ENCODE measurements around the gene DYNLT4. TPM values are rescaled to one million over a fixed set of nuclear protein-coding genes. Genes with fewer than 3 reads are reported as not detected.

Gene DYNLT4
- total RNA-seq, 2 experiments from 2014 or later = 1.9 to 2.2 TPM

DNA sequence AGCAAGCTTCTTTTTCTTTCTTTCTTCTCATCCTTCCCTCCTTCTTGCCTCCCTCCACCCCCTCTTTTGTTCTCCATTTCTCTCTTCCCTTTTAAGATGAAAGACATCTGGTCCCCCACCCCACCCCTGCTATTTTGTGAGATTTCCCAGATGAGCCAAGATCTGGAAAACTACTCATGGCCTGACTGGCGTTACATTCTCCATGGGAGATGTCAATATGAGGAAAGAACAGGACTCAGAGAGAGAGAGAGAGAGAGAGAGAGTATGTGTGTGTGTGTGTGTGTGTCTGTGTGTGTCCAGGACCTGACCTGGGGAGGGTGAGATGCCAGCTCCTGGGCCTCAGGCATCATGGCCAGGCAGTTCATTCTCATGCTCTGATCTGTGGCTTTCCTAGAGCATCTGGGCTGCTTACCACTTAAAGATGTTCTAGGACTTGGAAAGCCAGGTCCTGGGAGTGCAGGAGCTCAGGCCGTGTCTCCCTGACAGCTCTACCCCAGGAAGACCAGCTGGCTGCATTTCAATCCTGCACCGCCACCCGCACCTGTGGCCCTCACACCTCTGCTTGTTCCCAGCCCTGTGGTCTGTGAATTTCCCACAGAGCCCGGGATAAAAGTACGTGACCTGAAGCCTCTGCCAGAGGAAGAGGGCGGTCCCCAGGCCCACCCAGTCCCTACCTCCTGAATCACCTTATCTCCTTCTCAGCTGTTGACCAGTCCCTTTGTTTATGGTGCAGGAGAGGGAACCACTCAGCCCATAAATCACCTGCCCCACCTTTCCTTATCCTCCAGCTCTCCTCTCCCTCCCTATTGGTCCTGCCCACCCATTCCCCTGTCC lies 16.0 kb downstream of the DYNLT4 start:
- POLR2A ChIA-PET = interaction anchor here (1.0 to 12.4 kb wide), 10 partner anchors 9 to 512 kb away, joined by 3 to 195 read pairs (median 9); partner anchors contain the start of genes BTBD19, DYNLT4, EIF2B3 and PLK3
- DNase-seq = no peak
- Mint-ChIP-seq H3K27me3 (no peaks in the 10 kb centered on the region), H3K36me3 (ENCODE audit: low read depth) (no peaks in the 10 kb centered on the region), H3K9me3 (no peaks in the 10 kb centered on the region), H3K4me1 (peaks cover 7% of the 10 kb centered on the region), H3K27ac (no peak overlapping the region), H3K4me3 (no peak overlapping the region)
- CTCF ChIA-PET = interaction anchor here (1.3 to 3.6 kb wide), 5 partner anchors 9 to 220 kb away, joined by 5 to 16 read pairs (median 11); partner anchors contain the start of genes HECTD3, PLK3, RNU5D-1 and UROD

DNA sequence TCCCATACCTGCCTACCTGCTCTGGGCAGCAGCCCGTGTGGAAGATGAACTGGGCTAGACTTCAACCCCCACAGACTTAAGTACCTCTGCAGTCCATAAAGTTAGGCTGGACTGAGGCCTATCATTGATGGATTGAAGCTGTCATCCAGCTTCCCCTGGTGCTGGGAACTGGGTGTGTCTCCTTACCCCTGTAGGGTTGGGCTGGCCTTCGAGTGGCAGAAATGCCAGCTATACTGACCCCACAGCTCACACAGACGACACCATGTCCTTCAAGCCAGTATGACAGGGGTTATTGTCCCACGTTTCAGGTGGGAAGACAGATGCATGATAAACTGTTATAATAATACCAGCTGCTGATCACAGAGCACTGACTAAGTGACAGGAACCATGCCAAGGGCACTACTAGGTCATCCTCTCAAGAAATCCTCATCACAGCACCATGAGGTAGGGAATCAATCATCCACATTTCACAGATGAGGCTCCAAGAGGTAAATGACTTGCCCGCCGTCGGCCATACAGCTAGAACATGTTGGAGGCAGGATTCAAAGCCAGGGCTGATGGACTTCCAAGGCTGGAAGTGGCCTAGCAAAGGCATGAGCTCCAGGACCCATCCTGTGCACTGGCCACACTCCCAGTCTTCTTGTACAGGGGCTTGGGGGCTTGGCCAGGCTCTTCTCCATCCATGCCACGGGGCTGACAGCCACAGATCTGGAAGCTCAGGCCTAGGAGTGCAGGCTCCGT lies 18.9 kb downstream of the DYNLT4 start, which contains the start of gene BEST4:
BEST4 (minus strand) TSS at position 51 of the 741 bp plus-strand sequence. CDS start 465 bp downstream, outside the sequence.
- Mint-ChIP-seq H3K9me3 (no peaks in the 10 kb centered on the region), H3K4me1 (peaks cover 28% of the 10 kb centered on the region), H3K27me3 (no peaks in the 10 kb centered on the region), H3K4me3 (no peak within 1 kb of the TSS), H3K27ac (no peak within 1 kb of the TSS), H3K36me3 (ENCODE audit: low read depth) (peaks cover under 1% of the 10 kb centered on the region)
- POLR2A ChIA-PET = interaction anchor here (0.9 to 17.1 kb wide), 8 partner anchors 9 to 223 kb away, joined by 3 to 454 read pairs (median 23); partner anchors contain the start of genes BTBD19, DYNLT4, HECTD3 and PLK3
- no peak for DNase-seq
- CTCF ChIA-PET = interaction anchor here (0.7 to 2.4 kb wide), 5 partner anchors 8 to 57 kb away, joined by 3 to 13 read pairs (median 6); partner anchors contain the start of genes PLK3 and RNU5D-1

DNA sequence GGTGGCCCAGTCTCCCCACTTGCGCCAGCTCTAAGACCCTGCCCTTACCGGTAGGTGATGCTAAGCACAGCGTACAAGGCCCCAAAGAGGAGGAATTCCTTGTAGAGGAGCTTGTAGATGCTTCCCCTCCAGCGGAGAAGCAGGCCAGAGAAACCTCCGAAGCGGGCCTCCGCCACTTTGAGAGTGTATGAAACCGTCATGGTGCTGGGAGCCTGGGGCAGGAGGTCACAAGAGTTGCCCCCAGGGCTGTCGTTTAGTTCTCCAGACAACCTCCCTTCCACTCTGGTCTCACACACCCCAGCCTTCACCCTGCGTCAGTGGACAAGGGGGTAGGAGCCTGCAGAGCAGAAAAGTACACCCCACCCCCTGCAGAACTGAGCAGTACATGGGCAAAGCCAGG lies 19.6 kb downstream of the DYNLT4 start:
- H3K9me3 Mint-ChIP-seq = no peaks in the 10 kb centered on the region
- ChIA-PET POLR2A (interaction anchor here (1.3 to 17.1 kb wide), 7 partner anchors 11 to 223 kb away, joined by 3 to 454 read pairs (median 30); partner anchors contain the start of genes BTBD19, DYNLT4, HECTD3 and RNU5D-1), CTCF (interaction anchor here (0.6 to 3.3 kb wide), 12 partner anchors 11 to 899 kb away, joined by 3 to 18 read pairs (median 3); partner anchors contain the start of genes BTBD19, GPBP1L1, PLK3 and RNU5D-1)
- no peak overlapping the region for H3K4me3 Mint-ChIP-seq
- H3K27me3 Mint-ChIP-seq = no peaks in the 10 kb centered on the region
- DNase-seq = no peak
- H3K4me1 Mint-ChIP-seq = peaks cover 33% of the 10 kb centered on the region
- no peak overlapping the region for H3K27ac Mint-ChIP-seq
- peaks cover 5% of the 10 kb centered on the region for H3K36me3 Mint-ChIP-seq (ENCODE audit: low read depth)

DNA sequence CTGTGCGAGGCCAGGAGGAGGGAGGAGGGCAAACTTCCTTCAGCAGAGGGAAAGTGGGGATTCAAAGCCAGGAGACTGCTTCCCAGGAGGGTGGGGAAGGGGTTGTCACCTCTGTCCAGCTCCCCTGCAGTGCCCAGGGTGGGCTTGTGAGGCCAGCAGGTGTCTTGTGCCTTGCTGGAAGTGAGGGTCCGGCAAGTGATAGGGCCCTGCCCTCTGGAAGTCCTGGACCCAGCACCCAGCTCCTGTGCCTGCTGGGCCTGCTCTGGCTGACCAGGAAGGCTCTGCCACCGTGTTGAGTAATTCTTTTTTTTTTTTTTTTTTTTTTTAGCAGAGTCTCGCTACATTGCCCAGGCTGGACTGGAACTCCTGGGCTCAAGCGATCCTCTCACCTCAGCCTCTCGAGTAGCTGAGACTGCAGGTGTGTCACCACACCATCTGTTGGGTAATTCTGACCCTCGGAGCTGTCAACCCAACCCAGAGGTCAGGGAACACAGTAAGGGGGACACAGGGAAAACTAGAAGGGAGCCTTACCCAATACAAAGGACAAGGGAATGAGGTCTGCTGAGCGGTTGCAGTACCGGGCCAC lies 20.2 kb downstream of the DYNLT4 start:
- Mint-ChIP-seq H3K27me3 (no peaks in the 10 kb centered on the region), H3K9me3 (no peaks in the 10 kb centered on the region), H3K27ac (no peak overlapping the region), H3K4me3 (peak overlapping the region; percentile 59), H3K4me1 (peaks cover 33% of the 10 kb centered on the region), H3K36me3 (ENCODE audit: low read depth) (peaks cover 9% of the 10 kb centered on the region)
- CTCF ChIA-PET = interaction anchor here (0.6 to 3.3 kb wide), 9 partner anchors 12 to 900 kb away, joined by 3 to 18 read pairs (median 3); partner anchors contain the start of genes BTBD19, GPBP1L1 and PLK3
- no peak for DNase-seq
- POLR2A ChIA-PET = interaction anchor here (0.8 to 17.1 kb wide), 10 partner anchors 11 to 224 kb away, joined by 3 to 454 read pairs (median 10); partner anchors contain the start of genes BTBD19, DYNLT4, HECTD3 and PLK3

DNA sequence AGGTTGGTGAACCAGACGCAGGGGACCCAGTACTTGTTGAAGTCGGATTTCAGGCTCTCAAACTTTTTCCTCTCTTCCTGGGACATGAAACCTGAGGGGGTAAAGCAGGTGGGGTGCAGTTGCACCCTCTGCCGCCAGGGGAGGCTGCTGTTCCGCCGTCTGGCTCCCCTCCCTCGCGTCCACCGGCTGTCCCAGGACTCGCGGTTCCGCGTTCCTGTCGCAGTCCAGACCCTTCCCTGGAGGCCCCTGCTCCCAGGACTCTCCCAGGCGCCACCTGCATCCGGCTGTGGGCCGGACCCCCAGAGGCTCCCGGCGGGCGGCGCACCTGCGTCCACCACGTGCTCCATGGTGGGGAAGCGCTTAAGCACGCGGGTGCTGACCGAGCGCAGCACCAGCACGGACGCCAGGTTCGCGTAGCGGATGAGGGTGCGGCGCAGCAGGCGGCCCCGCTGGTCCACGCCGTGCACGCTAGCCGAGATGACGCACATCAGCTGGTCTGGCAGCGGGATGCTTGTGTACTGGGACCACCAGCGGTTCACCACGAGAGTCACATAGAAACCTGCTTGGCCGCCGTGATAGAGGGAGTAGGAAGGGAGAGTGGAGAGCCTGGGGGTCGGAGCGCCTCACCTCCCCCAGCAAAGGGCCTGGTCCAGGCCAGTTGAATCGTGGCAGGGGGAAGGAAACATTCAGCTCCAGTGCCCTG lies 20.9 kb downstream of the DYNLT4 start:
- Mint-ChIP-seq H3K4me1 (peaks cover 36% of the 10 kb centered on the region), H3K9me3 (no peaks in the 10 kb centered on the region), H3K27ac (no peak overlapping the region), H3K36me3 (ENCODE audit: low read depth) (peaks cover 15% of the 10 kb centered on the region), H3K4me3 (peak overlapping the region; percentile 59), H3K27me3 (no peaks in the 10 kb centered on the region)
- CTCF ChIA-PET = interaction anchor here (1.0 to 3.3 kb wide), 15 partner anchors 11 to 517 kb away, joined by 3 to 18 read pairs (median 6); partner anchors contain the start of genes BTBD19, HECTD3, PLK3 and RPS8
- POLR2A ChIA-PET = interaction anchor here (0.8 to 17.1 kb wide), 13 partner anchors 10 to 225 kb away, joined by 3 to 454 read pairs (median 9); partner anchors contain the start of genes BTBD19, DYNLT4, HECTD3 and PLK3
- peak; percentile 78 for DNase-seq

DNA sequence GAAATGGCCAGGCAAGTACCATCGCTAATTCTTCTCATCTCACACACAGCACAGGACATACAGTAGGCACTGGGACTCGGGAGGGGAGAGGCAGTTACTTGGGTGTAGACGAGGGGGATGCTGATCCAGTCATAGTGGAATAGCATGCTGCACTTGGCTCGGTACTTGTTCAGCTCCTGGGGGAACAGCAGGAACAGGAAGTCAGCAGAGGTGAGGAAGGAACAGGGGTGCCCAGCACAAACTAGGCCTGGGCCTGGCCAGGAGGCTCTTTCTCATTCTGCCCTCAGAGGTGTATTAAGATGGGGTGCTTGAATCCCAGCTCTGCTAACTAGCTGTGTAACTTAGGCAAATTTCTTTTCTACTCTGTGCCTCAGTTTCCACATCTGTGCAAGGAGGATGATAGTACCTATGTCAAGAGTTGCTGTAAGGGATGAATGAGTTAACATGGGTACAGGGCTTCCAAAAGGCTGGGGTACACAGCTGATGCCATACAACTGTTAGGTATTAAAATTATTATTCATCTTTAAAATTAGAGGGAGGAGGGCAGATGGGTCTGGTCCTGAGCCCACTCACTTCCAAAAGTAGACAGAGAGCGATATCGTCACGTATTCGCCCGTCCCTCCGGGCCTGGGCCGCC lies 21.5 kb downstream of the DYNLT4 start:
- peaks cover 38% of the 10 kb centered on the region for H3K4me1 Mint-ChIP-seq
- ChIA-PET POLR2A (interaction anchor here (1.2 to 17.1 kb wide), 11 partner anchors 9 to 226 kb away, joined by 3 to 454 read pairs (median 8); partner anchors contain the start of genes BTBD19, DYNLT4, EIF2B3 and HECTD3), CTCF (interaction anchor here (0.5 to 3.3 kb wide), 17 partner anchors 7 to 517 kb away, joined by 3 to 18 read pairs (median 8); partner anchors contain the start of genes BTBD19, HECTD3, PLK3 and RNU5D-1)
- peak overlapping the region; percentile 67 for H3K4me3 Mint-ChIP-seq
- H3K27ac Mint-ChIP-seq = peak overlapping the region; percentile 65
- peaks cover 22% of the 10 kb centered on the region for H3K36me3 Mint-ChIP-seq (ENCODE audit: low read depth)
- no peak for DNase-seq
- no peaks in the 10 kb centered on the region for H3K9me3 Mint-ChIP-seq
- no peaks in the 10 kb centered on the region for H3K27me3 Mint-ChIP-seq

DNA sequence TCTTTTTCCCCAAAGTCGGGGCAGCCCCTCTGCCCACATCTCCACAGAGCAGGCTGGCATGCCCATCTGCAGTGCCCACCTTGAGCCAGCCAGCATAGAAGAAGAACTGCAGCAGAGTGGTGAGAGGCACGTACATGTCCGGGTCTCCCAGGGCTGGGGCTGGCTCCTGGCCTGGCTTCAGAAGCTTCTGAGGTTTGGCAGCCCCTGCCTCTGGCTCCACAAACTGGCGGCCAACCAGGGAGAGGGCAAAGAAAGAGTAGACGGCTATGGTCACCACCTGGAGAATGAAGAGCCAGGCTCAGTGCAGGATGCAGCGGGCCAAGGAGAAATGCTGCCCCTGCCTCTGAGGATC lies 22.1 kb downstream of the DYNLT4 start:
- peaks cover 28% of the 10 kb centered on the region for H3K36me3 Mint-ChIP-seq (ENCODE audit: low read depth)
- peak overlapping the region; percentile 65 for H3K27ac Mint-ChIP-seq
- H3K9me3 Mint-ChIP-seq = no peaks in the 10 kb centered on the region
- DNase-seq = no peak
- H3K4me3 Mint-ChIP-seq = peak overlapping the region; percentile 67
- no peaks in the 10 kb centered on the region for H3K27me3 Mint-ChIP-seq
- ChIA-PET POLR2A (interaction anchor here (0.6 to 17.1 kb wide), 13 partner anchors 8 to 202 kb away, joined by 3 to 454 read pairs (median 7); partner anchors contain the start of genes BTBD19, DYNLT4, EIF2B3 and PLK3), CTCF (interaction anchor here (0.7 to 3.3 kb wide), 17 partner anchors 8 to 518 kb away, joined by 3 to 18 read pairs (median 8); partner anchors contain the start of genes BTBD19, EIF2B3, HECTD3 and PLK3)
- peaks cover 44% of the 10 kb centered on the region for H3K4me1 Mint-ChIP-seq

DNA sequence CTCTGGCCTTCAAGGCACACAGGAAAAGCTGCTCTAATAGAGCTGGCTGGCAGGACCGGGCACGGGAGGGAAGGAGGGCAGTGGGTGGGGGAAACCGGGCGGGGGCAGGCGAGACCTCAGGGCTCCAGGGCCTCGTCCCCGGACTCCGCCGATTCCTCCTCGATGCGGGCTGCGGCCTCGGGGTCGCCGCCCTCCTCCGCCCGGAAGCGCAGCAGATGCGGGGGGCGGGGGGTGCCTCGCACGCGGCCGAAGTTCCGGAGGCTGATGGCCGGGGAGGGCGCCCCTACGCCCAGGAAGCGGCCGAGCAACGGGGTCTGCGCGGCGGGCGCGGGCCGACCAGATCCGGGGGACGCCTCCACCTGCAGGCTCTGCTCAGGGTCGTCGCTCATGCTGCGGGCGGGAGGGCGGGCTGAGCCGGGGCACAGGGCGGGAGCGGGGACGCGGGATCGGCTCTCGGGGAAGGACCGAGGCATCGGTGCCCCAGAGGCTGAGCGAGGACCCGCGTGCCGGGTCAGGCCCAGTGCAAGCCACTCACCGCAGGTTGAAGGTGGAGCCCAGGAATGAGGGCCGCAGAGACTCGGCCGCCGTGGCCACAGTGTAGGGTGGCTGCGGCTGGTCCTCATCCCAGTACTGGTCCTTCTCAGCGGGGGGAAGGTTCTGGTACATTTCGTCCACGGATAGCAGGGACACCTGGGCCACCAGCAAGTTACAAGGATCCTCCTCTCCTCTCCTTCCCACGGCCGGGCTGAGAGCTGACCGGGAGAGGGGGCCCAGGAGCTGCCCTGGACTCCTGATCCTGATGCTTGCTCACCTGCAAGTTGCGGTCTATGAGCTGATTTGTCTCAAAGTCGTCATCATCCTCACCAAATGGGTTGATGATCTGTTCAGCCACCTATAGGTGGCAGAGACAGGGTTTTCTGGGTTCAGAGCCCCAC lies 22.8 kb downstream of the DYNLT4 start:
- POLR2A ChIA-PET = interaction anchor here (0.6 to 17.1 kb wide), 20 partner anchors 8 to 556 kb away, joined by 3 to 454 read pairs (median 5); partner anchors contain the start of genes BTBD19, DYNLT4, EIF2B3 and HECTD3
- Mint-ChIP-seq H3K27ac (peak overlapping the region; percentile 65), H3K4me3 (peak overlapping the region; percentile 67), H3K9me3 (no peaks in the 10 kb centered on the region), H3K4me1 (peaks cover 46% of the 10 kb centered on the region), H3K36me3 (ENCODE audit: low read depth) (peaks cover 32% of the 10 kb centered on the region), H3K27me3 (no peaks in the 10 kb centered on the region)
- CTCF ChIA-PET = interaction anchor here (0.6 to 3.3 kb wide), 14 partner anchors 9 to 519 kb away, joined by 3 to 18 read pairs (median 11); partner anchors contain the start of genes BTBD19, EIF2B3, HECTD3 and PLK3
- DNase-seq = peak; percentile 45

DNA sequence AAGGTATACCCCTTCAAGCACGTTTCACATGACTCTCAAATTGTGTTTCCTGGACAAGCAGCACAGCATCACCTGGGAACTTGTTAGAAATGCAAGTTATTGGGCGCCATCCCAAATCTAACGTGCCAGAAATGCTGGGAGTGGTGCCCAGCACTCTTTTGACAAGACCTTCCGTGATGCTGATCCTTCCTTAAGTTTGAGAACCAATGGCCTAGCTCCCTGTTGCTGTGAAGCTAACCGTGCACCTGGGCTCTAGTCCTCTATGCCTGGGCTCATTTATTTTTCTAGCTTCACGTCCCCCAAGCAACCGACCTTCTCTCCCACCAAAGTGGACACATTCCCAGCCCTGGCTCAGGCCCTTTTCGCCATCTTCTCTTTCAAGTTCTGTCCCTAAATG lies 23.5 kb downstream of the DYNLT4 start:
- CTCF ChIA-PET = interaction anchor here (1.9 to 2.8 kb wide), 6 partner anchors 9 to 519 kb away, joined by 6 to 13 read pairs (median 11); partner anchors contain the start of genes PLK3 and RNU5D-1
- H3K4me1 Mint-ChIP-seq = peaks cover 51% of the 10 kb centered on the region
- POLR2A ChIA-PET = interaction anchor here (1.1 to 17.1 kb wide), 12 partner anchors 7 to 557 kb away, joined by 3 to 454 read pairs (median 6); partner anchors contain the start of genes BTBD19, DYNLT4, HECTD3 and MUTYH

More for the DNA sequence above, 23.5 kb downstream of the DYNLT4 start:
- DNase-seq = no peak
- H3K36me3 Mint-ChIP-seq (ENCODE audit: low read depth) = peaks cover 38% of the 10 kb centered on the region
- H3K4me3 Mint-ChIP-seq = peak overlapping the region; percentile 59
- no peaks in the 10 kb centered on the region for H3K9me3 Mint-ChIP-seq
- H3K27ac Mint-ChIP-seq = peak overlapping the region; percentile 61
- H3K27me3 Mint-ChIP-seq = no peaks in the 10 kb centered on the region

Data from activated CD4-positive, alpha-beta memory T cell treated with anti-CD3 and anti-CD28 coated beads, Interleukin-2, amount 10 ng/mL, durations not matched to agents 7 days and 5 days (primary cell).